Smooth muscle cell (in vitro differentiated cells): Measurements from ENCODE around the gene PLIN4. TPM values are rescaled to one million over a fixed set of nuclear protein-coding genes. Genes with fewer than 3 reads are reported as not detected.

ENCODE experiments used
- DNase-seq: peaks from one replicate; lab custom pipeline; 2025; ENCODE audit not compliant: unreplicated experiment; lab: John Stamatoyannopoulos, UW
- H2AFZ ChIP-seq: fragments of 200-600 bp; sonication (generic); 2 replicates; pipeline ENCODE4 v1.6.0; 2016; ENCODE audit warnings: antibody characterized with exemption, low read depth, mild to moderate bottlenecking
- H3F3A ChIP-seq: fragments of 200-600 bp; sonication (generic); 2 replicates; pipeline ENCODE4 v1.6.0; 2017; ENCODE audit warnings: antibody characterized with exemption, low read depth
- H3K27ac ChIP-seq: fragments of 200-600 bp; sonication (generic); 2 replicates; pipeline ENCODE4 v1.5.1; 2016; ENCODE audit warnings: low read depth, mild to moderate bottlenecking
- H3K27me3 ChIP-seq: fragments of 200-600 bp; sonication (generic); 2 replicates; pipeline ENCODE4 v1.6.1; 2016; ENCODE audit warnings: low read depth, mild to moderate bottlenecking
- H3K36me3 ChIP-seq: fragments of 200-600 bp; sonication (generic); 2 replicates; pipeline ENCODE4 v1.5.1; 2016; ENCODE audit warnings: low read depth
- H3K4me1 ChIP-seq: fragments of 200-600 bp; sonication (generic); 2 replicates; pipeline ENCODE4 v1.5.1; 2016; ENCODE audit warnings: low read depth
- H3K4me2 ChIP-seq: fragments of 200-600 bp; sonication (generic); 2 replicates; pipeline ENCODE4 v1.6.0; 2016; ENCODE audit warnings: mild to moderate bottlenecking
- H3K4me3 ChIP-seq: fragments of 200-600 bp; sonication (generic); 2 replicates; pipeline ENCODE4 v1.5.1; 2016; ENCODE audit warnings: mild to moderate bottlenecking
- H3K79me2 ChIP-seq: fragments of 200-600 bp; sonication (generic); 2 replicates; pipeline ENCODE4 v1.6.0; 2016; ENCODE audit warnings: low read depth, mild to moderate bottlenecking
- H3K9ac ChIP-seq: fragments of 200-600 bp; sonication (generic); 2 replicates; pipeline ENCODE4 v1.6.0; 2016; ENCODE audit warnings: low read depth
- H3K9me3 ChIP-seq: fragments of 200-600 bp; sonication (generic); replicated peaks from 2 replicates; pipeline ENCODE4 v1.5.1; 2016; ENCODE audit warnings: low read depth
- H4K20me1 ChIP-seq: fragments of 200-600 bp; sonication (generic); 2 replicates; pipeline ENCODE4 v1.6.0; 2016; ENCODE audit warnings: low read depth
- WGBS: methylation state at CpG from one replicate; pipeline ENCODE4 v1.1.7; 2016; ENCODE audit warnings: low lambda C conversion rate; 5-methylcytosine and 5-hydroxymethylcytosine counted together
- polyA plus RNA-seq: library from polyadenylated mRNA; unstranded; fragments of >200 nt; fragmentation: Nextera tagmentation; extraction: Ambion mirVana; gene quantifications from 2 replicates; pipeline ENCODE4 v1.2.1, GENCODE V29; 2016
- total RNA-seq: library from RNA; depleted of rRNA; stranded (reverse); fragments of >200 nt; gene quantifications from 2 replicates; pipeline ENCODE4 v1.2.3, GENCODE V29; 2014
- TF ChIP-seq, protein P1 (sequence below): fragments of 200-600 bp; sonication (generic); IDR thresholded peaks from 2 replicates; pipeline ENCODE4 v1.5.1; 2017; ENCODE audit warnings: borderline replicate concordance, mild to moderate bottlenecking, antibody characterized with exemption; ENCODE audit not compliant: insufficient read depth, poor library complexity, severe bottlenecking

PLIN4 gene
- total and polyA plus RNA-seq, 2 experiments from 2014 or later: 0.23 TPM; not detected in 1

DNA sequence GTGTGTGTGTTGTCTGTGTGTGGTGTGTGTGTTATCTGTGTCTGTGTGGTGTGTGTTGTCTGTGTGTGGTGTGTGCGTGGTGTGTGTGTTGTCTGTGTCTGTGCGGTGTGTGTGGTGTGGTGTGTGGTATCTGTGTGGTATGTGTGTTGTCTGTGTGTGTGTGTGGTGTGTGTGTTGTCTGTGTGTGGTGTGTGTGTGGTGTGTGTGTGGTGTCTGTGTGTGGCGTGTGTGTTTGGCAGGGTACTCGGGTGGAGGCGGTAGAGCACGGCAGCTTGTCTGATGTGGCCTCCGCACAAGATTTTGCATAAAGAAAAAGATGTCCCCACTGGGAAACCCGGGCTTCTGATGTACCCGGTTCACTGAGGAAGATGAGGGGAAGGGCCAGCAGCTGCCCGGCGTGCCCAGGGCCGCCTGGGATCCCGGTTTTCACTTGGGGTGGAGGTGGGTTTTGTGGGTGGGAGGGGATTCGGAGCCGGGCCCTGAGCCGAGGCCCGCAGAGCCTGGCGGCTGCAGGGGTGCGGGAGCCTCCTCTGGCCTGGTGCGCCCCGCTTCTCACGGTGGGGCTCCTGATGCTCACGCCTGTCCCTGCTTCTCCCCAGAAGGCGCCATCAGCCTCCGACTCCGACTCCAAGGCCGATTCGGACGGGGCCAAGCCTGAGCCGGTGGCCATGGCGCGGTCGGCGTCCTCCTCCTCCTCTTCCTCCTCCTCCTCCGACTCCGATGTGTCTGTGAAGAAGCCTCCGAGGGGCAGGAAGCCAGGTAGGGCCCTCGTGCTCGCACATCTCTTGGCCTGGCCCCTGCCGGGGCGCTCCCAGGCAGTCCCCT, 25.0 kb downstream of the PLIN4 start:
- Histone ChIP-seq H3K9ac (no peak overlapping the region), H3K4me1 (no peaks in the 10 kb centered on the region), H3K79me2 (peaks cover 3% of the 10 kb centered on the region), H3K36me3 (no peaks in the 10 kb centered on the region), H3K27ac (no peak overlapping the region), H3K4me2 (no peak overlapping the region), H3K9me3 (no peaks in the 10 kb centered on the region), H3F3A (no peaks in the 10 kb centered on the region), H4K20me1 (no peaks in the 10 kb centered on the region), H3K27me3 (no peaks in the 10 kb centered on the region), H3K4me3 (no peak overlapping the region), H2AFZ (no peak overlapping the region)
- no peak for DNase-seq
- over 99% methylated on average over 21 of the region's 41 CpGs for WGBS
- TF ChIP-seq, protein P1, sequence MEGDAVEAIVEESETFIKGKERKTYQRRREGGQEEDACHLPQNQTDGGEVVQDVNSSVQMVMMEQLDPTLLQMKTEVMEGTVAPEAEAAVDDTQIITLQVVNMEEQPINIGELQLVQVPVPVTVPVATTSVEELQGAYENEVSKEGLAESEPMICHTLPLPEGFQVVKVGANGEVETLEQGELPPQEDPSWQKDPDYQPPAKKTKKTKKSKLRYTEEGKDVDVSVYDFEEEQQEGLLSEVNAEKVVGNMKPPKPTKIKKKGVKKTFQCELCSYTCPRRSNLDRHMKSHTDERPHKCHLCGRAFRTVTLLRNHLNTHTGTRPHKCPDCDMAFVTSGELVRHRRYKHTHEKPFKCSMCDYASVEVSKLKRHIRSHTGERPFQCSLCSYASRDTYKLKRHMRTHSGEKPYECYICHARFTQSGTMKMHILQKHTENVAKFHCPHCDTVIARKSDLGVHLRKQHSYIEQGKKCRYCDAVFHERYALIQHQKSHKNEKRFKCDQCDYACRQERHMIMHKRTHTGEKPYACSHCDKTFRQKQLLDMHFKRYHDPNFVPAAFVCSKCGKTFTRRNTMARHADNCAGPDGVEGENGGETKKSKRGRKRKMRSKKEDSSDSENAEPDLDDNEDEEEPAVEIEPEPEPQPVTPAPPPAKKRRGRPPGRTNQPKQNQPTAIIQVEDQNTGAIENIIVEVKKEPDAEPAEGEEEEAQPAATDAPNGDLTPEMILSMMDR: no peak

DNA sequence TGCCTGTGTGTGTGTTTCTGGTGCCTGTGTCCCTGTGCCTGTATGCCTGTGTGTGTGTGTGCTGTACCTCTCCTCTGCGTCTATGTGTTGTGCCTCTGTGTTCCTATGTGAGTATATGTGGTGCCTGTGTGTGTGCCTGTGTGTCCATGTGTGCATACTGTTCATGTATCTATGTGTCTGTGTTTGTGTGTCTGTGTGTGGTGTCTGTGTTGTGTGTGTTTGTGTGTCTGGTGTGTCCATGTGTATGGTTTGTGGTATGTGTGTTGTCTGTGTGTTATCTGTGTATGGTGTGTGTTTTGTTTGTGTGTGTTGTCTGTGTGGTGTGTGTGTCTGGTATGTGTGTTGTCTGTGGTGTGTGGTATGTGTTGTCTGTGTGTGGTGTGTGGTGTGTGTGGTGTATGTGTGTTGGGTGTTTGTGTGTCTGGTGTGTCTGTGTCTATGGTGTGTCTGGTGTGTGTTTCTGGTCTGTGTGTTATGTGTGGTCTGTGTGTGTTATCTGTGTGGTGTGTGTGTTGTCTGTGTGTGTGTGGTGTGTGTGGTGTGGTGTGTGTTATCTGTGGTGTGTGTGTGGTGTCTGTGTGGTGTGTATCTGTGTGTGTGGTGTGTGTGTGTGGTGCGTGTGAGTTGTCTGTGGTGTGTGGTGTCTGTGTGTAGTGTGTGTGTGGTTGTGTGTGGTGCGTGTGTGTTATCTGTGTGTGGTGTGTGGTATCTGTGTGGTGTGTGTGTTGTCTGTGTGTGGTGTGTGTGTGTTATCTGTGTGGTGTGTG, 25.8 kb downstream of the PLIN4 start:
- H3K27me3 ChIP-seq: no peaks in the 10 kb centered on the region
- no peaks in the 10 kb centered on the region for H3K36me3 ChIP-seq
- WGBS: 100% methylated on average over 3 of the region's 3 CpGs
- peaks cover 2% of the 10 kb centered on the region for H4K20me1 ChIP-seq
- TF ChIP-seq, protein P1: no peak
- H3K4me1 ChIP-seq: no peaks in the 10 kb centered on the region
- H3K79me2 ChIP-seq: peaks cover 3% of the 10 kb centered on the region
- H3K27ac ChIP-seq: no peak overlapping the region
- H3K4me2 ChIP-seq: no peak overlapping the region
- H2AFZ ChIP-seq: no peak overlapping the region
- H3F3A ChIP-seq: no peaks in the 10 kb centered on the region
- H3K9me3 ChIP-seq: no peaks in the 10 kb centered on the region
- no peak overlapping the region for H3K9ac ChIP-seq
- no peak overlapping the region for H3K4me3 ChIP-seq
- DNase-seq: no peak

DNA sequence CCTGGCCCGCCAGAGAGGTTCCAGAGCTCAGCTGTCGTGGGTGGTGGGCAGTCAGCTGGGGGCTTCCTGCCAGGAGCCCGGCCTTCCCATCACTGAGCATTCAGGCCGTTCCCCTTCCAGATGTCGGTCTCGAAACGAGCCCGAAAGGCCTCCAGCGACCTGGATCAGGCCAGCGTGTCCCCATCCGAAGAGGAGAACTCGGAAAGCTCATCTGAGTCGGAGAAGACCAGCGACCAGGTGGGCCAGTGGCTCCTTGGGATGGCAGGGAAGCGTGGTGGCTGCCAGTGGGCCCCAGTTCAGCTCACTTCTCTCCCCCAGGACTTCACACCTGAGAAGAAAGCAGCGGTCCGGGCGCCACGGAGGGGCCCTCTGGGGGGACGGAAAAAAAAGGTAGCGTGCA, 26.8 kb downstream of the PLIN4 start:
- Histone ChIP-seq H3F3A (no peaks in the 10 kb centered on the region), H3K4me1 (no peaks in the 10 kb centered on the region), H3K9ac (no peak overlapping the region), H3K4me3 (no peak overlapping the region), H3K27me3 (no peaks in the 10 kb centered on the region), H4K20me1 (peaks cover 5% of the 10 kb centered on the region), H3K27ac (no peak overlapping the region), H2AFZ (no peak overlapping the region), H3K9me3 (no peaks in the 10 kb centered on the region), H3K4me2 (no peak overlapping the region), H3K79me2 (peaks cover 3% of the 10 kb centered on the region), H3K36me3 (no peaks in the 10 kb centered on the region)
- no peak for DNase-seq
- 98% methylated on average over 21 of the region's 21 CpGs for WGBS
- TF ChIP-seq, protein P1: no peak
